Activated naive CD8-positive, alpha-beta T cell treated with anti-CD3 and anti-CD28 coated beads for 36 hours (primary cell): ENCODE data around the gene LCMT2. TPM values are rescaled to one million over a fixed set of nuclear protein-coding genes. Genes with fewer than 3 reads are reported as not detected.

ENCODE experiments used
- DNase-seq: peaks from one replicate; pipeline ENCODE4 v3.0.0; 2021
- H3K27ac Mint-ChIP-seq: one replicate; pipeline ENCODE4 v1.8.0; 2022; ENCODE audit warnings: mild to moderate bottlenecking, moderate library complexity, mixed read lengths
- H3K27me3 Mint-ChIP-seq: one replicate; pipeline ENCODE4 v1.8.0; 2022; ENCODE audit warnings: mild to moderate bottlenecking, mixed read lengths
- H3K36me3 Mint-ChIP-seq: one replicate; pipeline ENCODE4 v1.8.0; 2021; ENCODE audit warnings: mild to moderate bottlenecking, mixed read lengths
- H3K4me1 Mint-ChIP-seq: one replicate; pipeline ENCODE4 v1.8.0; 2021; ENCODE audit warnings: mixed read lengths
- H3K4me3 Mint-ChIP-seq: one replicate; pipeline ENCODE4 v1.8.0; 2022; ENCODE audit warnings: mild to moderate bottlenecking, moderate library complexity, mixed read lengths
- H3K9me3 Mint-ChIP-seq: one replicate; pipeline ENCODE4 v1.8.0; 2022; ENCODE audit warnings: mixed read lengths
- total RNA-seq, 2 experiments: library from RNA; stranded (reverse); gene quantifications; one replicate each; pipeline ENCODE4 v1.2.3, GENCODE V29; 2021

The LCMT2 gene, protein sequence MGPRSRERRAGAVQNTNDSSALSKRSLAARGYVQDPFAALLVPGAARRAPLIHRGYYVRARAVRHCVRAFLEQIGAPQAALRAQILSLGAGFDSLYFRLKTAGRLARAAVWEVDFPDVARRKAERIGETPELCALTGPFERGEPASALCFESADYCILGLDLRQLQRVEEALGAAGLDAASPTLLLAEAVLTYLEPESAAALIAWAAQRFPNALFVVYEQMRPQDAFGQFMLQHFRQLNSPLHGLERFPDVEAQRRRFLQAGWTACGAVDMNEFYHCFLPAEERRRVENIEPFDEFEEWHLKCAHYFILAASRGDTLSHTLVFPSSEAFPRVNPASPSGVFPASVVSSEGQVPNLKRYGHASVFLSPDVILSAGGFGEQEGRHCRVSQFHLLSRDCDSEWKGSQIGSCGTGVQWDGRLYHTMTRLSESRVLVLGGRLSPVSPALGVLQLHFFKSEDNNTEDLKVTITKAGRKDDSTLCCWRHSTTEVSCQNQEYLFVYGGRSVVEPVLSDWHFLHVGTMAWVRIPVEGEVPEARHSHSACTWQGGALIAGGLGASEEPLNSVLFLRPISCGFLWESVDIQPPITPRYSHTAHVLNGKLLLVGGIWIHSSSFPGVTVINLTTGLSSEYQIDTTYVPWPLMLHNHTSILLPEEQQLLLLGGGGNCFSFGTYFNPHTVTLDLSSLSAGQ
- 10 to 100 TPM; 12.4 to 14.3 TPM for total RNA-seq

DNA sequence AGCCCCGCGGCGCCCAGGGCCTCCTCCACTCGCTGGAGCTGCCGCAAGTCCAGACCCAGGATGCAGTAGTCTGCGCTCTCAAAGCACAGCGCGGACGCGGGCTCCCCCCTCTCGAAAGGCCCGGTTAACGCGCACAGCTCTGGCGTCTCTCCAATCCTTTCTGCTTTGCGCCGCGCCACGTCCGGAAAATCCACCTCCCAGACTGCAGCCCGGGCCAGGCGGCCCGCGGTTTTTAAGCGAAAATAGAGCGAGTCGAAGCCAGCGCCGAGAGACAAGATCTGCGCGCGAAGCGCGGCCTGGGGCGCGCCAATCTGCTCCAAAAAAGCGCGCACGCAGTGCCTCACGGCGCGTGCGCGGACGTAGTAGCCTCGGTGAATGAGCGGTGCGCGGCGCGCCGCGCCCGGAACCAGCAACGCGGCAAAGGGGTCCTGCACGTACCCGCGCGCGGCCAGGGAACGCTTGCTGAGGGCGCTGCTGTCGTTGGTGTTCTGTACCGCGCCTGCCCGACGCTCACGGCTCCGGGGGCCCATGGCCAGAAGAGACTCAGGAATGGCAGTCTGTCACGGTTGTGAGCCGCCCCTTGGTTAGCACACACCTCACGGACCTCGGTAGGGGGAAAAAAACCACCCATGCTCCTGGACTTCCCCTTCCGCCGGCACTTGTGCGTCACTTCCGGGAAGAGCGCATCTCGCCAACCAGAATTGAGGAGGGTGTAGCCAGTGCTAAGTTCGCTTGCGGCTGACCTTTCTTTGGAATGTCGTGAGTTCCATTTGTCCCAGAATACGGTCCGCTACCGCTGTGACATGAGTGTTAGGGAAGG, at the start of gene LCMT2:
Gene LCMT2 (minus strand): TSS at position 614 of the 820 bp plus-strand sequence. CDS start 84 bp downstream, at position 530.
- H3K27me3 Mint-ChIP-seq, result no peaks in the 10 kb centered on the region
- H3K4me1 Mint-ChIP-seq, result peaks cover 32% of the 10 kb centered on the region
- peak; percentile 88 for DNase-seq
- H3K36me3 Mint-ChIP-seq, result peaks cover 44% of the 10 kb centered on the region
- H3K4me3 Mint-ChIP-seq, result peak within 1 kb of the TSS; percentile 89
- peak within 1 kb of the TSS; percentile 98 for H3K27ac Mint-ChIP-seq
- H3K9me3 Mint-ChIP-seq, result peaks cover 1% of the 10 kb centered on the region

DNA sequence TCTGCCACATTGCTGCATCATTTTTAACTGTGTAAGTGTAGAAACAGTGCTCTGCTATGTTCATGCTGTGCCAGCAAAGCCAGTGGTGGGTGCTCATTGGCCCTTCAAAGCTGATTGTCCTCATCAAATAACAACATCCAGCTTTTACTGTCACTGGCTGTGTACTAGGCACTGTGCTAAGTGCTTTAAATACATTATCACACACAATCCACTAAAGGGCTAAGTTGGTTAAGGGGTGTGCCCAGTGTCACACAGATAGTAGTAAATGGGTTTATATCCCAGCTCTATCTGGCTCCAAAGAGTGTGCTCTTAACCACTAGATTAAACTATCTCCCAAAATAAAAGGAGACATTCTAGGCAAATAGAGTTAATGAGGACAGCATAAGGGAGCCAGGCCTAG, 48.2 kb upstream of the LCMT2 start:
- Mint-ChIP-seq H3K36me3 (peaks cover 34% of the 10 kb centered on the region), H3K27ac (no peak overlapping the region), H3K9me3 (no peaks in the 10 kb centered on the region), H3K4me1 (peaks cover 6% of the 10 kb centered on the region), H3K27me3 (no peaks in the 10 kb centered on the region), H3K4me3 (no peak overlapping the region)
- DNase-seq, result no peak

DNA sequence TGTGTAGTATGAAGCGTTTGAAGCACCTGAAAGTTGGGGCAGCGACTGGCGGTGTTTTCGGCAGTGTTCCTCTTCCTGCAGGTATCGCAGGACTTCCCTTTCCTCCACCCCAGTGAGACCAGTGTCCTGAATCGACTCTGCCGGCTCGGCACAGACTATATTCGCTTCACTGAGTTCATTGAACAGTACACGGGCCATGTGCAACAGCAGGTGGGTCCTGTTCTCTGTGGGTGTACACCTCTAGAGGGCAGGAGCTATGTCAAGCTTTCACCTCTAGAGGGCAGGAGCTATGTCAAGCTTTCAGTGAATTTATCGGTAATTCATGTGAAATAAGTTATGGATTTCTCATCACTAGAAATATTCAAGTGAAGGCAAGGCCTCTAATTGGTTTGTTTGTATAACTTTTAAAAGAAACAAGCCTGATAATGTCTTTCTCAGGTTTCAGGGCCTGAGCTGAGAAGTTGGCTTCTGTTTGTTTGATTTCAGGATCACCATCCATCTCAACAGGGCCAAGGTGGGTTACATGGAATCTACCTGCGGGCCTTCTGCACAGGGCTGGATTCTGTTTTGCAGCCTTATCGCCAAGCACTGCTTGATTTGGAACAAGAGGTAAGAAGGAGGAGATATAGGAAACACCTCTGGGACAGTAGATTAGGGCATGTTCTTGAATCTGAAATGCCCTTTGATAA, 45.8 kb upstream of the LCMT2 start:
- peak; percentile 14 for DNase-seq
- peaks cover 20% of the 10 kb centered on the region for H3K4me1 Mint-ChIP-seq
- H3K27me3 Mint-ChIP-seq, result no peaks in the 10 kb centered on the region
- no peak overlapping the region for H3K4me3 Mint-ChIP-seq
- no peaks in the 10 kb centered on the region for H3K9me3 Mint-ChIP-seq
- peaks cover 35% of the 10 kb centered on the region for H3K36me3 Mint-ChIP-seq
- H3K27ac Mint-ChIP-seq, result no peak overlapping the region

GRCh38 chr15:43370975-43371974, 40.9 kb upstream of the LCMT2 start, which contains the start of the genes TUBGCP4 and ZSCAN29:
TSS of gene TUBGCP4 (plus strand) at chr15:43371101. CDS start at chr15:43371355, 254 bp downstream.
TSS of gene ZSCAN29 (minus strand) at chr15:43371043. CDS start at chr15:43369913, 1,130 bp downstream.
- Mint-ChIP-seq H3K4me3 (peak within 1 kb of the TSS; percentile 91), H3K4me1 (peaks cover 44% of the 10 kb centered on the region), H3K9me3 (peaks cover 28% of the 10 kb centered on the region), H3K27me3 (no peaks in the 10 kb centered on the region), H3K27ac (peak within 1 kb of the TSS; percentile 89), H3K36me3 (peaks cover 52% of the 10 kb centered on the region)
- peak; percentile 88 for DNase-seq

DNA sequence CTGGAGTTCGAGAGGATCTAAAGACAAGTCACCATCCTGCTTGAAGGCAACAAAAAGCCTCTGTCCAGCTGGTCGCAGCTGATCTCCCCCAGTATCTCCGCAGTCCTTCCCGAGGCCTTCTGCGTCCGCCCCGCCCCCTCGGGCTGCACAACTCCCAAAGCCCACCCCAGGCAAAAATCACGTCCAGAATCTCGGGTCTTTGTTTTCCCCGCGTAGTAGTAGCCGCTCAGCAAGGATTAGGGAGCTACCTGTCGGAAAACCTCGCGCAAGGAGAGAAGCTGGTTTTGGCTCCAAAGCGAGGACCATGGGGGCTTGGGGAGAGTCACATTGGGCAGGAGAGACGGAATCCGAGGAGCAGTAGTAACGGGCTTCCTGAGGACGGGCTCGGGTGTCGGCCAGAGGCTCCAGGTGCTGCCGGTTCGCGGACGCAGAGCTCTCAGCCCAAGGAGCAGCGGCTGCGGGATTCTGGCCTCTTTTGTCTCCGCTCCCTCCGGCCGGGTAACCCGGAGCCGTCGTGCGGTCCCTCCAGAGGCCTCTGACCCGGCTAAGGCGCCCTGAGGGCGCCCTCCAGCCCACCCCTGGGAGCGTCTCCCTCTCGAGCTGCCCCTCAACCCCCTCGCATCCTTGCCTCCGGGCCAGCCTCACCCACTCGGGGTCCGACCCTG, 40.1 kb upstream of the LCMT2 start:
- peak; percentile 9 for DNase-seq
- Mint-ChIP-seq H3K36me3 (peaks cover 56% of the 10 kb centered on the region), H3K27me3 (no peaks in the 10 kb centered on the region), H3K27ac (peak overlapping the region; percentile 80), H3K4me3 (peak overlapping the region; percentile 91), H3K4me1 (peaks cover 40% of the 10 kb centered on the region), H3K9me3 (peaks cover 33% of the 10 kb centered on the region)

DNA sequence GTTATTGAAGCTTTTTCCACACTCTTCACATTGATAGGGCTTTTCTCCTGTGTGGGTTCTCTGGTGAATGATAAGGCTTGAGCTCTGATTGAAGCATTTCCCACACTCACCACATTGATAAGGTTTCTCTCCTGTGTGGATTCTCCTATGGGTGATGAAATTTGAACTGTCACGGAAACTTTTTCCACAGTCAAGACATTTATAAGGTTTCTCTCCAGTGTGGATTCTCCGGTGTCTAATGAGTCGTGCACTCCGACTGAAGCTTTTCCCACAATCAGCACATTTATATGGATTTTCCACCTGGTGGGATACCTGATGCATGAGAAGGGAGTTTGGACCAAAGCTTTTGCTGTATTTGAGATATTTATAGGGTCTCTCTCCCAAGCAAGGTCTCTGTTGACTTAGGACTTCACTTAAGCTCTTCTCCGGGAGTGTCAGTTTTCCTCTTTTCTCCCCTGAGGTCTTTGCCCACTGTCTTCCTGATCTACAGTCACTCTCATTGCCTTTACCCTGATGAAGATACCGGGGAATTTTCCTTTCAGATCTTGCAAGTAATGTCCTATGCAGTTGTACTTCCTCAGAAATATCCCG, 31.0 kb upstream of the LCMT2 start:
- DNase-seq, result no peak
- H3K4me3 Mint-ChIP-seq, result no peak overlapping the region
- H3K27me3 Mint-ChIP-seq, result no peaks in the 10 kb centered on the region
- peaks cover 93% of the 10 kb centered on the region for H3K36me3 Mint-ChIP-seq
- peaks cover 55% of the 10 kb centered on the region for H3K9me3 Mint-ChIP-seq
- H3K4me1 Mint-ChIP-seq, result peaks cover 2% of the 10 kb centered on the region
- H3K27ac Mint-ChIP-seq, result no peak overlapping the region

DNA sequence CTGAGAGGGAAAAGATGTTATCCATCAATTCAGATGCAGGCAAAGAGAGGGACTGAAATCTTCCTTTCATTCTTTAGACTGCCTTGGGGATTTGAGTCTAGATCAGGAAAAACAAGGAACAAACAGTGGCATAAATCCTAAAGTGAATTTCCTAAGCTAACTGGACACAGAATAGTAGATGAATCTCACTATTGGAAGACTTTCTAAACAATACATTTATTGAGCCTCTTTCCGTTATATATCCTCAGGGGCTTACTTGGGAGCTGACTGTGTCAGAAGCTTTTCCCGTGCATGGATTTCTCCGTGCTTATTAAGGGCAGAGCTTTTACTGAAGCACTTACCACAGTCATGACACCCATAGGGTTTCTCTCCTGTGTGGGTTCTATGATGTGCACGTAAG, 30.4 kb upstream of the LCMT2 start:
- peaks cover 53% of the 10 kb centered on the region for H3K9me3 Mint-ChIP-seq
- no peak overlapping the region for H3K4me3 Mint-ChIP-seq
- H3K27me3 Mint-ChIP-seq, result no peaks in the 10 kb centered on the region
- no peak for DNase-seq
- H3K36me3 Mint-ChIP-seq, result peaks cover 93% of the 10 kb centered on the region
- no peak overlapping the region for H3K27ac Mint-ChIP-seq
- H3K4me1 Mint-ChIP-seq, result peaks cover 2% of the 10 kb centered on the region

- Mint-ChIP-seq H3K27me3 (no peaks in the 10 kb centered on the region), H3K4me3 (no peak overlapping the region), H3K27ac (no peak overlapping the region), H3K9me3 (peaks cover 4% of the 10 kb centered on the region), H3K36me3 (peaks cover 30% of the 10 kb centered on the region), H3K4me1 (peaks cover 14% of the 10 kb centered on the region)
- no peak for DNase-seq
These were observed 22.5 kb upstream of the LCMT2 start for GRCh38 chr15:43352693-43353382.

DNA sequence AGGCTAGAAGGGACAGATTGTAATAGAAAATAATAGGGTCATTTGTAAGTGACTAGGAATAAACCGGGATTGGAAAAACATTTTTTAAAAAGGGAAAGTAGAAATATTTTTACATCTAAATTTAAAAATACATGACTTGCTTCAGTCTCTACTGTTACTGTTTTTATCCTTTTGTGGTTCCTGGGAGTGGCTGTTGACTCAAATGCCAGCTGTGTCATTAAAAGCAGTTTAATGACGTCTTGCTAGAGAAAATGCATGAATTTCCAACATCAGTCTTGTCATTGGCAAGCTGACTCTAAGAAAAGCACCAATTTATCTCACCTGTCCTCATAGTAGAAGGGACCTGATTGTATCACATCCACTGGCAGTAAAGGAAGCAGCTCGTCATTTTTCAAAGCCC, 16.7 kb upstream of the LCMT2 start:
- Mint-ChIP-seq H3K4me1 (no peaks in the 10 kb centered on the region), H3K4me3 (no peak overlapping the region), H3K36me3 (peaks cover 7% of the 10 kb centered on the region), H3K27me3 (no peaks in the 10 kb centered on the region), H3K27ac (no peak overlapping the region), H3K9me3 (no peaks in the 10 kb centered on the region)
- no peak for DNase-seq

- H3K4me1 Mint-ChIP-seq, result no peaks in the 10 kb centered on the region
- no peaks in the 10 kb centered on the region for H3K27me3 Mint-ChIP-seq
- no peak overlapping the region for H3K27ac Mint-ChIP-seq
- H3K4me3 Mint-ChIP-seq, result no peak overlapping the region
- no peaks in the 10 kb centered on the region for H3K9me3 Mint-ChIP-seq
- H3K36me3 Mint-ChIP-seq, result peaks cover 7% of the 10 kb centered on the region
- no peak for DNase-seq
These were observed 15.9 kb upstream of the LCMT2 start for GRCh38 chr15:43346305-43346704.

DNA sequence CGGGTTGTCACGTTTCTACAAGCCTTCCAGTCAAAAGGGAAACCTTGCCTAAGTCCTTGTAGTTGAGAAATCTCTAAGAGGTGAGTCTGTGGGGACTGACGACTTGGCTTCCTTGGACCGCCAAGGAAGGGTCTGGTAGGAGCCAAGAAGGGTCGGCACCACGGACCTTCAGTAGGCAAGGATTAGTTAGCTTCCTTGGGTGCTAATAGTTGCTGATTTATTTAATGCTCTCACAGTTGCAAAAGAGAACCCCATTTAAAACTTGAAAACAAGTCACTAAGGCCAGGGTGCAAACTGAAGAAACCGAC, 361 bp upstream of the LCMT2 start:
- DNase-seq, result no peak
- peak overlapping the region; percentile 98 for H3K27ac Mint-ChIP-seq
- no peaks in the 10 kb centered on the region for H3K27me3 Mint-ChIP-seq
- H3K4me1 Mint-ChIP-seq, result peaks cover 32% of the 10 kb centered on the region
- H3K9me3 Mint-ChIP-seq, result peaks cover 1% of the 10 kb centered on the region
- H3K36me3 Mint-ChIP-seq, result peaks cover 47% of the 10 kb centered on the region
- H3K4me3 Mint-ChIP-seq, result peak overlapping the region; percentile 89

DNA sequence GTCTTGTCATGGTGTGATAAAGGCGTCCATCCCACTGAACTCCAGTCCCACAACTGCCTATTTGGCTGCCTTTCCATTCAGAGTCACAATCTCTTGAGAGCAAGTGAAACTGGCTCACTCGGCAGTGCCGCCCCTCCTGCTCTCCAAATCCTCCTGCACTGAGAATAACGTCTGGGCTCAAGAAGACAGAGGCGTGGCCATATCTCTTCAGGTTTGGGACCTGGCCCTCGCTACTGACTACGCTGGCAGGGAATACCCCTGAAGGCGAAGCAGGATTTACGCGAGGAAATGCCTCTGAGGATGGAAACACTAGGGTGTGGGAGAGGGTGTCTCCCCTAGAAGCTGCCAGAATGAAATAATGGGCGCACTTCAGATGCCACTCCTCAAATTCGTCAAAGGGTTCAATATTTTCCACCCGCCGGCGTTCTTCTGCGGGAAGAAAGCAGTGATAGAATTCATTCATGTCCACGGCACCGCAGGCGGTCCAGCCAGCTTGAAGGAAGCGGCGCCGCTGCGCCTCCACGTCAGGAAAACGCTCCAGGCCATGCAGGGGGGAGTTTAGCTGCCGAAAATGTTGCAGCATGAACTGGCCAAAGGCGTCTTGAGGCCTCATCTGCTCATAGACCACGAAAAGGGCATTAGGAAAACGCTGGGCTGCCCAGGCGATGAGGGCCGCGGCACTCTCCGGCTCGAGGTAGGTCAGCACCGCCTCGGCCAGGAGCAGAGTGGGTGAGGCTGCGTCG, 985 bp downstream of the LCMT2 start:
- Mint-ChIP-seq H3K4me1 (peaks cover 32% of the 10 kb centered on the region), H3K36me3 (peaks cover 44% of the 10 kb centered on the region), H3K27me3 (no peaks in the 10 kb centered on the region), H3K27ac (peak overlapping the region; percentile 98), H3K9me3 (peaks cover 1% of the 10 kb centered on the region), H3K4me3 (peak overlapping the region; percentile 89)
- DNase-seq, result peak; percentile 0
